Placental epithelial cell (primary cell): ENCODE data around the gene MAGEE1. TPM values are rescaled to one million over a fixed set of nuclear protein-coding genes. Genes with fewer than 3 reads are reported as not detected.

ENCODE experiments used
- total RNA-seq: library from RNA; depleted of rRNA; stranded (reverse); fragments of >200 nt; gene quantifications from 2 replicates; pipeline ENCODE4 v1.2.3, GENCODE V29; 2012

Gene MAGEE1, protein sequence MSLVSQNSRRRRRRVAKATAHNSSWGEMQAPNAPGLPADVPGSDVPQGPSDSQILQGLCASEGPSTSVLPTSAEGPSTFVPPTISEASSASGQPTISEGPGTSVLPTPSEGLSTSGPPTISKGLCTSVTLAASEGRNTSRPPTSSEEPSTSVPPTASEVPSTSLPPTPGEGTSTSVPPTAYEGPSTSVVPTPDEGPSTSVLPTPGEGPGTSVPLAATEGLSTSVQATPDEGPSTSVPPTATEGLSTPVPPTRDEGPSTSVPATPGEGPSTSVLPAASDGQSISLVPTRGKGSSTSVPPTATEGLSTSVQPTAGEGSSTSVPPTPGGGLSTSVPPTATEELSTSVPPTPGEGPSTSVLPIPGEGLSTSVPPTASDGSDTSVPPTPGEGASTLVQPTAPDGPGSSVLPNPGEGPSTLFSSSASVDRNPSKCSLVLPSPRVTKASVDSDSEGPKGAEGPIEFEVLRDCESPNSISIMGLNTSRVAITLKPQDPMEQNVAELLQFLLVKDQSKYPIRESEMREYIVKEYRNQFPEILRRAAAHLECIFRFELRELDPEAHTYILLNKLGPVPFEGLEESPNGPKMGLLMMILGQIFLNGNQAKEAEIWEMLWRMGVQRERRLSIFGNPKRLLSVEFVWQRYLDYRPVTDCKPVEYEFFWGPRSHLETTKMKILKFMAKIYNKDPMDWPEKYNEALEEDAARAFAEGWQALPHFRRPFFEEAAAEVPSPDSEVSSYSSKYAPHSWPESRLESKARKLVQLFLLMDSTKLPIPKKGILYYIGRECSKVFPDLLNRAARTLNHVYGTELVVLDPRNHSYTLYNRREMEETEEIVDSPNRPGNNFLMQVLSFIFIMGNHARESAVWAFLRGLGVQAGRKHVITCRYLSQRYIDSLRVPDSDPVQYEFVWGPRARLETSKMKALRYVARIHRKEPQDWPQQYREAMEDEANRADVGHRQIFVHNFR
- 3.0 and 3.1 TPM in 2 replicates for total RNA-seq

DNA sequence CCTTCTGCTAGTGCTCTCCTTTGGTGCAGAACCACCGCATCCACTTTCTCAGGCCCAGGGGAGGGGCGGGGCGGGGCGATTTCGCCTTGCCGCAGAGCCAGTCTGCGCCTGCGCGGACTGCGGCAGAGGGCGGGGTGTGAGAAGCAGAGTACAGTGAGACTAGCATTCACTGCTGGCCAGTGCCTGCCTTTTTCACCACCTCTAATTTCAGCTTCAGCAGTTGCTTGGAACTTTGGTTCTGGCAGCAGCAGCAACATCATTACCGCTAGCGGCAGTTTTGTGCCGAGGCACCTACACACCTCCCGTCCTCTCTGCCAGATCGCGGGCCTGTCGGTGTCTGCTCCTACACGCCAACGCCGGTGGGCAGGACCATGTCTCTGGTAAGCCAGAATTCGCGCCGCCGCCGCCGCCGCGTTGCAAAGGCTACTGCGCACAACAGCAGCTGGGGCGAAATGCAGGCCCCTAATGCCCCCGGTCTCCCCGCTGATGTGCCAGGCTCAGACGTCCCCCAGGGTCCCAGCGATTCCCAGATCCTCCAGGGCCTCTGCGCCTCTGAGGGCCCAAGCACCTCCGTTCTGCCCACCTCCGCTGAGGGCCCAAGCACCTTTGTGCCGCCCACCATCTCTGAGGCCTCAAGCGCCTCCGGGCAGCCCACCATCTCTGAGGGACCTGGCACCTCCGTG is at the start of gene MAGEE1:
MAGEE1 (plus strand) TSS at position 151 of the 683 bp plus-strand sequence; CDS start at position 372, 221 bp downstream.

